NB4 (cell line): ENCODE results near the gene WIPF1.

Experiments
- POLR2A ChIP-seq: IDR thresholded peaks from 2 replicates; pipeline ENCODE4 v1.6.1; 2011; ENCODE audit warnings: mild to moderate bottlenecking; ENCODE audit not compliant: insufficient read length; ENCODE audit errors: extremely low read depth
- TF ChIP-seq, protein P1 (sequence below): IDR thresholded peaks from one replicate; pipeline ENCODE4 v1.5.1; 2012; ENCODE audit warnings: low read depth, low read length

DNA sequence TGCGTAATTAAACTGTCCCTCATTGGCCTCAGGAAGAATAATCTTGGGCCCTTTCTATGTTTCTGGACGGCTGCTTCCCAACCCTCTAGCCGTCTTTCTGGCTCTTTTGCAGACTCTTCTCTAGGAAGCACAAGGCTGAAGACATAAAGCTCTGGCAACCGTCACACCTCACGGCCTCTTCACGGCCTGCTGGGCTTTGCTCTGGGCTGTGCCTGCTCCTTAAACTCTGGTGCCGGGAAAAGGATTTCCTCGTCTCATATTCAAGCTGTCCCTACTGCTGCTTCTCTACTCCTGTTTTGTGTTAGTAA, 36.0 kb upstream of the WIPF1 start:
- TF ChIP-seq, protein P1, sequence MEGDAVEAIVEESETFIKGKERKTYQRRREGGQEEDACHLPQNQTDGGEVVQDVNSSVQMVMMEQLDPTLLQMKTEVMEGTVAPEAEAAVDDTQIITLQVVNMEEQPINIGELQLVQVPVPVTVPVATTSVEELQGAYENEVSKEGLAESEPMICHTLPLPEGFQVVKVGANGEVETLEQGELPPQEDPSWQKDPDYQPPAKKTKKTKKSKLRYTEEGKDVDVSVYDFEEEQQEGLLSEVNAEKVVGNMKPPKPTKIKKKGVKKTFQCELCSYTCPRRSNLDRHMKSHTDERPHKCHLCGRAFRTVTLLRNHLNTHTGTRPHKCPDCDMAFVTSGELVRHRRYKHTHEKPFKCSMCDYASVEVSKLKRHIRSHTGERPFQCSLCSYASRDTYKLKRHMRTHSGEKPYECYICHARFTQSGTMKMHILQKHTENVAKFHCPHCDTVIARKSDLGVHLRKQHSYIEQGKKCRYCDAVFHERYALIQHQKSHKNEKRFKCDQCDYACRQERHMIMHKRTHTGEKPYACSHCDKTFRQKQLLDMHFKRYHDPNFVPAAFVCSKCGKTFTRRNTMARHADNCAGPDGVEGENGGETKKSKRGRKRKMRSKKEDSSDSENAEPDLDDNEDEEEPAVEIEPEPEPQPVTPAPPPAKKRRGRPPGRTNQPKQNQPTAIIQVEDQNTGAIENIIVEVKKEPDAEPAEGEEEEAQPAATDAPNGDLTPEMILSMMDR = no peak
- no peak for TF ChIP-seq POLR2A
